NCI-H2227 (cell line): Measurements from ENCODE around the gene YPEL3.
"Not testable (repeated sequence)": the region's sequence is repeated elsewhere in the genome, so short reads cannot be mapped to it uniquely, and the experiment has no call there.

Experiments used
- DNase-seq: peaks from one replicate; lab custom pipeline; 2025; ENCODE audit not compliant: unreplicated experiment; lab: John Stamatoyannopoulos, UW

YPEL3 gene

GRCh38 chr16:30096105-30096861, at the start of gene YPEL3:
Gene YPEL3, minus strand, starts transcription at chr16:30096213. Its CDS starts 731 bp downstream, at chr16:30095482.
- peak; percentile 93 for DNase-seq

GRCh38 chr16:30145657-30146056, 49.6 kb upstream of the YPEL3 start:
- no peak for DNase-seq

- no peak for DNase-seq
Measured at GRCh38 chr16:30144917-30145316, 48.9 kb upstream of the YPEL3 start.

- no peak for DNase-seq
Measured at GRCh38 chr16:30144017-30144416, 48.0 kb upstream of the YPEL3 start.

GRCh38 chr16:30143347-30143702, 47.3 kb upstream of the YPEL3 start:
- no peak for DNase-seq

GRCh38 chr16:30142672-30143346, 46.8 kb upstream of the YPEL3 start:
- DNase-seq, result peak; percentile 27

- DNase-seq, result no peak
Measured at GRCh38 chr16:30141750-30142149, 45.7 kb upstream of the YPEL3 start.

- no peak for DNase-seq
Measured at GRCh38 chr16:30139583-30140481, 43.8 kb upstream of the YPEL3 start.

GRCh38 chr16:30137897-30138296, 41.9 kb upstream of the YPEL3 start:
- DNase-seq, result peak; percentile 31

- no peak for DNase-seq
Measured at GRCh38 chr16:30136971-30137605, 41.1 kb upstream of the YPEL3 start.

- DNase-seq, result no peak
Measured at GRCh38 chr16:30132591-30132990, 36.6 kb upstream of the YPEL3 start.

- DNase-seq, result peak; percentile 65
Measured at GRCh38 chr16:30131869-30132475, 36.0 kb upstream of the YPEL3 start.

GRCh38 chr16:30127993-30128392, 32.0 kb upstream of the YPEL3 start:
- no peak for DNase-seq

- not testable (repeated sequence) for DNase-seq
Measured at GRCh38 chr16:30125690-30126089, 29.7 kb upstream of the YPEL3 start.

GRCh38 chr16:30124985-30125379, 29.0 kb upstream of the YPEL3 start:
- no peak for DNase-seq

GRCh38 chr16:30122604-30123160, 26.7 kb upstream of the YPEL3 start:
- DNase-seq, result peak; percentile 80

GRCh38 chr16:30121741-30122571, 25.9 kb upstream of the YPEL3 start:
- DNase-seq, result no peak

GRCh38 chr16:30120340-30121105, 24.5 kb upstream of the YPEL3 start:
- DNase-seq, result no peak

GRCh38 chr16:30119428-30119827, 23.4 kb upstream of the YPEL3 start:
- DNase-seq, result no peak
